GM19043 (cell line): ENCODE results near the gene FAM53B.
"Not testable (repeated sequence)": the region's sequence is repeated elsewhere in the genome, so short reads cannot be mapped to it uniquely, and the experiment has no call there.

Experiments
- ATAC-seq: cut with Tn5 transposase; IDR thresholded peaks from one replicate; pipeline ENCODE4 v1.9.1; 2021; ENCODE audit warnings: low read depth; ENCODE audit not compliant: unreplicated experiment

The FAM53B gene

GRCh38 chr10:124744102-124745050 lies at the start of gene FAM53B:
TSS of gene FAM53B (minus strand) at chr10:124744378. CDS start at chr10:124706713, 37,665 bp downstream.
- ATAC-seq = peak; percentile 68

GRCh38 chr10:124792998-124793352 lies 48.8 kb upstream of the FAM53B start:
- ATAC-seq = no peak

GRCh38 chr10:124791547-124792348 lies 47.6 kb upstream of the FAM53B start, which contains the start of gene EEF1AKMT2:
TSS of gene EEF1AKMT2 (minus strand) at chr10:124791887. CDS start at chr10:124791833, 54 bp downstream.
- ATAC-seq = peak; percentile 87

- not testable (repeated sequence) for ATAC-seq
Measured at GRCh38 chr10:124782900-124783299, 38.7 kb upstream of the FAM53B start.

GRCh38 chr10:124768791-124769190 lies 24.6 kb upstream of the FAM53B start:
- ATAC-seq = no peak

GRCh38 chr10:124765256-124765655 lies 21.1 kb upstream of the FAM53B start:
- no peak for ATAC-seq

- no peak for ATAC-seq
Measured at GRCh38 chr10:124763267-124763666, 19.1 kb upstream of the FAM53B start.

GRCh38 chr10:124762281-124762680 lies 18.1 kb upstream of the FAM53B start:
- ATAC-seq = no peak

GRCh38 chr10:124756156-124756903 lies 12.2 kb upstream of the FAM53B start:
- ATAC-seq = no peak

GRCh38 chr10:124755581-124755980 lies 11.4 kb upstream of the FAM53B start:
- ATAC-seq = no peak

GRCh38 chr10:124754227-124754626 lies 10.0 kb upstream of the FAM53B start:
- ATAC-seq = no peak

GRCh38 chr10:124748953-124749645 lies 4.9 kb upstream of the FAM53B start:
- ATAC-seq = no peak

- no peak for ATAC-seq
Measured at GRCh38 chr10:124748166-124748565, 4.0 kb upstream of the FAM53B start.

- no peak for ATAC-seq
Measured at GRCh38 chr10:124747745-124748144, 3.6 kb upstream of the FAM53B start.

- no peak for ATAC-seq
Measured at GRCh38 chr10:124746992-124747391, 2.8 kb upstream of the FAM53B start.

GRCh38 chr10:124746447-124746846 lies 2.3 kb upstream of the FAM53B start:
- not testable (repeated sequence) for ATAC-seq

- ATAC-seq = no peak
Measured at GRCh38 chr10:124745673-124746072, 1.5 kb upstream of the FAM53B start.

- no peak for ATAC-seq
Measured at GRCh38 chr10:124745252-124745651, 1.1 kb upstream of the FAM53B start.

GRCh38 chr10:124743191-124744101 lies 732 bp downstream of the FAM53B start:
- no peak for ATAC-seq
